Coronary artery (tissue), 2 donors: ENCODE data around the gene FASN.
A peak's percentile ranks its signal among the peaks of the same experiment; 100 is the strongest.

ENCODE experiments used
- DNase-seq: peaks from one replicate; pipeline ENCODE4 v3.0.0-alpha.2; 2017; ENCODE audit warnings: low spot score
- H3K27ac ChIP-seq, 2 donors: fragments of 200-600 bp; sonication (generic); one replicate each; pipeline ENCODE4 v1.5.1; 2016 to 2019
- H3K4me3 ChIP-seq: fragments of 200-600 bp; sonication (generic); 2 replicates; pipeline ENCODE4 v1.5.1; 2016; ENCODE audit warnings: mild to moderate bottlenecking, moderate library complexity
- CTCF ChIP-seq: fragments of 200-600 bp; sonication (generic); IDR thresholded peaks from one replicate; pipeline ENCODE4 v1.5.1; 2019; ENCODE audit warnings: antibody characterized with exemption

FASN gene

GRCh38 chr17:82076785-82077591 is 21.0 kb downstream of the FASN start:
- TF ChIP-seq CTCF: no peak
- Histone ChIP-seq H3K27ac (no peak overlapping the region), H3K4me3 (no peak overlapping the region)
- no peak for DNase-seq

GRCh38 chr17:82076018-82076784 is 21.8 kb downstream of the FASN start:
- Histone ChIP-seq H3K27ac (no peak overlapping the region), H3K4me3 (no peak overlapping the region)
- DNase-seq: no peak
- no peak for TF ChIP-seq CTCF

GRCh38 chr17:82073446-82073845 is 24.6 kb downstream of the FASN start:
- H3K27ac ChIP-seq: no peak overlapping the region
- H3K4me3 ChIP-seq: no peak overlapping the region
- no peak for DNase-seq
- TF ChIP-seq CTCF: no peak

- DNase-seq: no peak
- Histone ChIP-seq H3K27ac (no peak overlapping the region), H3K4me3 (no peak overlapping the region)
- TF ChIP-seq CTCF: no peak
Measured at GRCh38 chr17:82072827-82073226, 25.2 kb downstream of the FASN start.

- TF ChIP-seq CTCF: no peak
- Histone ChIP-seq H3K27ac (no peak overlapping the region), H3K4me3 (no peak overlapping the region)
- no peak for DNase-seq
Measured at GRCh38 chr17:82070611-82071010, 27.4 kb downstream of the FASN start.

- TF ChIP-seq CTCF: no peak
- H3K4me3 ChIP-seq: peak within 1 kb of the TSS; percentile 87
- DNase-seq: no peak
- peak within 1 kb of the TSS; percentile 86 to 88 for H3K27ac ChIP-seq
Measured at GRCh38 chr17:82065638-82066303, 32.3 kb downstream of the FASN start, which contains the start of gene DUS1L. Gene DUS1L, minus strand, starts transcription at chr17:82065804. Its CDS starts 745 bp downstream, at chr17:82065059.
